CD4-positive, CD25-positive, alpha-beta regulatory T cell (primary cell): ENCODE results near the gene RIC1. TPM values are rescaled to one million over a fixed set of nuclear protein-coding genes. Genes with fewer than 3 reads are reported as not detected.

ENCODE experiments used
- ATAC-seq, 2 donors: fragments of 150-1000 bp; cut with Tn5 transposase; one replicate each; pipeline ENCODE4 v1.10.0; 2021; ENCODE audit warnings: low read depth in 2 of 2, moderate number of reproducible peaks in 2 of 2, moderate library complexity in 1 of 2
- DNase-seq, 3 donors: peaks; one replicate each; pipeline versions ENCODE4 v3.0.0 to v3.0.0-alpha.2; 2012 to 2022; ENCODE audit warnings: mixed read lengths in 1 of 3
- H3K27ac ChIP-seq: one replicate; pipeline ENCODE4 v1.7.0; 2013; ENCODE audit warnings: mild to moderate bottlenecking, low read length; ENCODE audit not compliant: insufficient read depth, poor library complexity, severe bottlenecking
- H3K27me3 ChIP-seq: one replicate; pipeline ENCODE4 v1.7.0; 2013; ENCODE audit warnings: low read length; ENCODE audit not compliant: control insufficient read depth, insufficient read depth
- H3K36me3 ChIP-seq: one replicate; pipeline ENCODE4 v1.7.0; 2013; ENCODE audit warnings: mild to moderate bottlenecking, low read length, moderate library complexity; ENCODE audit not compliant: control insufficient read depth, insufficient read depth
- H3K4me1 ChIP-seq: 2 replicates; pipeline ENCODE4 v1.7.0; 2013; ENCODE audit warnings: mild to moderate bottlenecking, low read length; ENCODE audit not compliant: insufficient read depth, control insufficient read depth, poor library complexity, severe bottlenecking
- H3K4me3 ChIP-seq: one replicate; pipeline ENCODE4 v1.7.0; 2013; ENCODE audit warnings: low read depth, mild to moderate bottlenecking, low read length, moderate library complexity
- H3K9me3 ChIP-seq, 2 experiments: 1 replicate in 1 of 2; 2 replicates in 1 of 2; pipeline ENCODE4 v1.7.0; 2013; ENCODE audit warnings: low read length in 2 of 2, mild to moderate bottlenecking in 1 of 2, moderate library complexity in 1 of 2; ENCODE audit not compliant: control insufficient read depth in 2 of 2
- H3K27ac Mint-ChIP-seq, 3 donors: one replicate each; pipeline ENCODE4 v1.8.0; 2020 to 2022; ENCODE audit warnings: mild to moderate bottlenecking in 3 of 3, mixed read lengths in 3 of 3, moderate library complexity in 2 of 3
- H3K27me3 Mint-ChIP-seq: one replicate; pipeline ENCODE4 v1.8.0; 2022; ENCODE audit warnings: mild to moderate bottlenecking, mixed read lengths
- H3K36me3 Mint-ChIP-seq: one replicate; pipeline ENCODE4 v1.8.0; 2020; ENCODE audit warnings: mixed read lengths
- H3K4me1 Mint-ChIP-seq, 4 donors: one replicate each; pipeline ENCODE4 v1.8.0; 2020 to 2022; ENCODE audit warnings: mixed read lengths in 4 of 4, mild to moderate bottlenecking in 1 of 4
- H3K4me3 Mint-ChIP-seq, 4 donors: one replicate each; pipeline ENCODE4 v1.8.0; 2020 to 2022; ENCODE audit warnings: mild to moderate bottlenecking in 4 of 4, mixed read lengths in 4 of 4, moderate library complexity in 3 of 4
- H3K9me3 Mint-ChIP-seq, 7 donors: one replicate each; pipeline ENCODE4 v1.8.0; 2020 to 2022; ENCODE audit warnings: mixed read lengths in 7 of 7, mild to moderate bottlenecking in 3 of 7, moderate library complexity in 2 of 7
- polyA plus RNA-seq, 4 donors: library from polyadenylated mRNA; unstranded; fragments of 300-500 nt; fragmentation: Illumina TruSeq; gene quantifications; one replicate each; pipeline ENCODE4 v1.2.3, GENCODE V29; 2021
- total RNA-seq: library from RNA; stranded (reverse); gene quantifications from one replicate; pipeline ENCODE4 v1.2.3, GENCODE V29; 2022

Gene RIC1
- total and polyA plus RNA-seq, 5 donors from 2014 or later: 5.0 to 29.9 (median 7.6) TPM

DNA sequence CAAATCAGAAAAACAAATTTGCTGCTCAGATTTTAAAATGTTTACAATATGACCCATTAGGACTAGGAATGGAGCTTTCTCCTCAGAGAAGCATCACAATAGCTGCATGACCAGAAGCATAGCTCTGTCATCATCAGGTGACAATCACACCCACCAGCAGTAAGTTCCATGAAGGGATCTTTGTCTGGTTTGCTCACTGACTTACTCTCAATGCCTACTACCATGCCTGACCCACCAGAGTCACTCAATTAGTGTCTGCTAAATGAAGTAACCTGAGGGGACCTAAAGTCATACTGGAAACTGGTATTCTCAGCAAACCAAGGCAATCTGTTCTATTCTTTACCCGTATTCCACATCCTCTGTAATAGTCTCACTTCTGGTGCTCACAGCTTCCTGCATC, 196.3 kb downstream of the RIC1 start:
- Histone ChIP-seq H3K4me1 (peaks cover under 1% of the 10 kb centered on the region), H3K9me3 (no peaks in the 10 kb centered on the region), H3K36me3 (peaks cover 25% of the 10 kb centered on the region), H3K4me3 (no peak overlapping the region), H3K27ac (no peak overlapping the region), H3K27me3 (no peaks in the 10 kb centered on the region)
- H3K36me3 Mint-ChIP-seq: peaks cover 23% of the 10 kb centered on the region
- H3K27me3 Mint-ChIP-seq: no peaks in the 10 kb centered on the region
- no peak overlapping the region for H3K4me3 Mint-ChIP-seq
- H3K4me1 Mint-ChIP-seq: peaks cover 17 to 32% (median 20%) of the 10 kb centered on the region in 4 donors
- H3K9me3 Mint-ChIP-seq: no peaks in the 10 kb centered on the region
- DNase-seq (no peak), ATAC-seq (no peak)
- H3K27ac Mint-ChIP-seq: peak overlapping the region in 1 of 3 donors; percentile 39

Other genes starting within 250 kb of the RIC1 start
- 16.4 TPM for gene PLGRKT, start 191.2 kb upstream of the RIC1 start, total RNA-seq
- 10 to 100 TPM; 46.0 to 81.8 (median 53.2) TPM for gene PLGRKT, start 191.2 kb upstream of the RIC1 start, polyA plus RNA-seq
- 7.0 TPM for gene CD274, start 178.6 kb upstream of the RIC1 start, total RNA-seq
- 1 to 10 TPM in 3 of 4 donors, under 1 TPM in 1; 0.72 to 3.6 (median 1.6) TPM for gene CD274, start 178.6 kb upstream of the RIC1 start, polyA plus RNA-seq
- gene PDCD1LG2, start 118.6 kb upstream of the RIC1 start, total RNA-seq: 1.1 TPM
- 1 to 10 TPM in 1 of 4 donors, under 1 TPM in 2, not detected in 1; 0.85 to 2.5 (median 0.90) TPM for gene PDCD1LG2, start 118.6 kb upstream of the RIC1 start, polyA plus RNA-seq
- 8.7 TPM for gene ERMP1, start 204.0 kb downstream of the RIC1 start, total RNA-seq
- 10 to 100 TPM in 1 of 4 donors, 1 to 10 TPM in 3; 5.3 to 10.0 (median 7.8) TPM for gene ERMP1, start 204.0 kb downstream of the RIC1 start, polyA plus RNA-seq